Measurements from ENCODE around the gene RRM1.

The RRM1 gene

GRCh38 chr11:4180441-4181183 is 86.0 kb downstream of the RRM1 start:
- no peaks in the 10 kb centered on the region for H3K27me3 ChIP-seq (ENCODE audit: control insufficient read depth, insufficient read depth, low read length)
- no peaks in the 10 kb centered on the region for H3K36me3 ChIP-seq (ENCODE audit: insufficient read depth, low read length)
- H3K9me3 ChIP-seq (replicated peaks; ENCODE audit: low read length): no peaks in the 10 kb centered on the region
- no peak overlapping the region for H3K9ac ChIP-seq (ENCODE audit: low read depth, low read length)
- no peak overlapping the region for H3K4me3 ChIP-seq (ENCODE audit: low read length)
- H3K4me2 ChIP-seq (ENCODE audit: low read length): no peak overlapping the region
- H3K4me1 ChIP-seq (ENCODE audit: control insufficient read depth, insufficient read depth, low read length): no peaks in the 10 kb centered on the region

- H3K27me3 ChIP-seq (ENCODE audit: control insufficient read depth, insufficient read depth, low read length): no peaks in the 10 kb centered on the region
- no peaks in the 10 kb centered on the region for H3K9me3 ChIP-seq (replicated peaks; ENCODE audit: low read length)
- no peaks in the 10 kb centered on the region for H3K36me3 ChIP-seq (ENCODE audit: insufficient read depth, low read length)
- H3K4me3 ChIP-seq (ENCODE audit: low read length): no peak overlapping the region
- no peaks in the 10 kb centered on the region for H3K4me1 ChIP-seq (ENCODE audit: control insufficient read depth, insufficient read depth, low read length)
- H3K4me2 ChIP-seq (ENCODE audit: low read length): no peak overlapping the region
- no peak overlapping the region for H3K9ac ChIP-seq (ENCODE audit: low read depth, low read length)
These were observed 87.5 kb downstream of the RRM1 start for GRCh38 chr11:4181782-4182721.

- no peaks in the 10 kb centered on the region for H3K36me3 ChIP-seq (ENCODE audit: insufficient read depth, low read length)
- H3K9me3 ChIP-seq (replicated peaks; ENCODE audit: low read length): no peaks in the 10 kb centered on the region
- H3K9ac ChIP-seq (ENCODE audit: low read depth, low read length): no peak overlapping the region
- peaks cover 5% of the 10 kb centered on the region for H3K4me1 ChIP-seq (ENCODE audit: control insufficient read depth, insufficient read depth, low read length)
- no peaks in the 10 kb centered on the region for H3K27me3 ChIP-seq (ENCODE audit: control insufficient read depth, insufficient read depth, low read length)
- H3K4me2 ChIP-seq (ENCODE audit: low read length): no peak overlapping the region
- H3K4me3 ChIP-seq (ENCODE audit: low read length): no peak overlapping the region
These were observed 88.9 kb downstream of the RRM1 start for GRCh38 chr11:4183410-4184057.

- Histone ChIP-seq H3K4me1 (ENCODE audit: control insufficient read depth, insufficient read depth, low read length) (peaks cover 5% of the 10 kb centered on the region), H3K36me3 (ENCODE audit: insufficient read depth, low read length) (no peaks in the 10 kb centered on the region), H3K27me3 (ENCODE audit: control insufficient read depth, insufficient read depth, low read length) (no peaks in the 10 kb centered on the region), H3K4me3 (ENCODE audit: low read length) (no peak overlapping the region), H3K9me3 (replicated peaks; ENCODE audit: low read length) (no peaks in the 10 kb centered on the region), H3K9ac (ENCODE audit: low read depth, low read length) (no peak overlapping the region), H3K4me2 (ENCODE audit: low read length) (no peak overlapping the region)
These were observed 89.7 kb downstream of the RRM1 start for GRCh38 chr11:4184163-4184916.

GRCh38 chr11:4185561-4185960 is 91.0 kb downstream of the RRM1 start:
- H3K4me2 ChIP-seq (ENCODE audit: low read length): no peak overlapping the region
- H3K4me3 ChIP-seq (ENCODE audit: low read length): no peak overlapping the region
- H3K9ac ChIP-seq (ENCODE audit: low read depth, low read length): no peak overlapping the region
- H3K4me1 ChIP-seq (ENCODE audit: control insufficient read depth, insufficient read depth, low read length): peaks cover 5% of the 10 kb centered on the region
- no peaks in the 10 kb centered on the region for H3K36me3 ChIP-seq (ENCODE audit: insufficient read depth, low read length)
- H3K27me3 ChIP-seq (ENCODE audit: control insufficient read depth, insufficient read depth, low read length): no peaks in the 10 kb centered on the region
- no peaks in the 10 kb centered on the region for H3K9me3 ChIP-seq (replicated peaks; ENCODE audit: low read length)

- H3K9ac ChIP-seq (ENCODE audit: low read depth, low read length): no peak overlapping the region
- peaks cover 5% of the 10 kb centered on the region for H3K4me1 ChIP-seq (ENCODE audit: control insufficient read depth, insufficient read depth, low read length)
- peak overlapping the region; percentile 86 for H3K4me3 ChIP-seq (ENCODE audit: low read length)
- H3K27me3 ChIP-seq (ENCODE audit: control insufficient read depth, insufficient read depth, low read length): no peaks in the 10 kb centered on the region
- no peaks in the 10 kb centered on the region for H3K36me3 ChIP-seq (ENCODE audit: insufficient read depth, low read length)
- peak overlapping the region; percentile 98 for H3K4me2 ChIP-seq (ENCODE audit: low read length)
- no peaks in the 10 kb centered on the region for H3K9me3 ChIP-seq (replicated peaks; ENCODE audit: low read length)
These were observed 92.0 kb downstream of the RRM1 start for GRCh38 chr11:4186464-4187054.

- Histone ChIP-seq H3K36me3 (ENCODE audit: insufficient read depth, low read length) (no peaks in the 10 kb centered on the region), H3K9me3 (replicated peaks; ENCODE audit: low read length) (no peaks in the 10 kb centered on the region), H3K4me2 (ENCODE audit: low read length) (peak overlapping the region; percentile 98), H3K27me3 (ENCODE audit: control insufficient read depth, insufficient read depth, low read length) (no peaks in the 10 kb centered on the region), H3K4me1 (ENCODE audit: control insufficient read depth, insufficient read depth, low read length) (peaks cover 5% of the 10 kb centered on the region), H3K9ac (ENCODE audit: low read depth, low read length) (peak overlapping the region; percentile 86), H3K4me3 (ENCODE audit: low read length) (peak overlapping the region; percentile 86)
These were observed 92.7 kb downstream of the RRM1 start for GRCh38 chr11:4187055-4187988.

All from skeletal muscle satellite cell (primary cell).